Measurements from ENCODE around the gene POLD1. TPM values are rescaled to one million over a fixed set of nuclear protein-coding genes. Genes with fewer than 3 reads are reported as not detected.
"Not testable (repeated sequence)": the region's sequence is repeated elsewhere in the genome, so short reads cannot be mapped to it uniquely, and the experiment has no call there.

POLD1 gene
- total RNA-seq, 1 donor from 2014 or later: 16.0 TPM

DNA sequence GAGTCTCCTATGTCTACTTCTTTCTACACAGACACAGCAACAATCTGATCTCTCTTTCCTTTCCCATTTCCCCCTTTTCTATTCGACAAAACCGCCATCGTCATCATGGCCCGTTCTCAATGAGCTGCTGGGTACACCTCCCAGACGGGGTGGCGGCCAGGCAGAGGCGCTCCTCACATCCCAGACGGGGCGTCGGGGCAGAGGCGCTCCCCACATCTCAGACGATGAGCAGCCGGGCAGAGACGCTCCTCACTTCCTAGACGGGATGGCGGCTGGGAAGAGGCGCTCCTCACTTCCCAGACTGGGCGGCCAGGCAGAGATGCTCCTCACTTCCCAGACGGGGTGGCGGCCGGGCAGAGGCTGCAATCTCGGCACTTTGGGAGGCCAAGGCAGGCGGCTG, 6.8 kb downstream of the POLD1 start:
- not testable (repeated sequence) for DNase-seq

GRCh38 chr19:50392759-50393158, 8.6 kb downstream of the POLD1 start:
- DNase-seq: no peak

GRCh38 chr19:50393589-50393988, 9.4 kb downstream of the POLD1 start:
- no peak for DNase-seq

DNA sequence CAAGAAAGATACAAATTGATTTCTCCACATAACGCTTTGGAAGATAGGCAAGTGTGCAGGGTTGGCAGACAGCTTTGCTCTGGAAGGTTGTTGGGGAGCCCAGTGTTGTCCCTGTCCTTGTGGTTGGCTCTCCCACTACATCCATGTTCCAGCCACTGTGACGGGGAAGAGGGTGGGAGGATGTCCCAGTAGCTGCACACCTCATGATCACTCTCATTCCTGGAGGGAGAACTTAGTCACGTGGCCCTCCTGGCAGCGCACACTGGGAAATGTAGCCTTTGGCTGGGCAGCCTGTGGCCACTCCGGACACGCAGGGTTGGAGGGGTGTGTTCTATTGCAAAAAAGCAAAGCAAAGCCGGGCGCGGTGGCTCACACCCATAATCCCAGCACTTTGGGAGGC, 9.9 kb downstream of the POLD1 start:
- DNase-seq: no peak

GRCh38 chr19:50398675-50399367, 14.7 kb downstream of the POLD1 start:
- DNase-seq: no peak

GRCh38 chr19:50399368-50399745, 15.2 kb downstream of the POLD1 start:
- DNase-seq: no peak

DNA sequence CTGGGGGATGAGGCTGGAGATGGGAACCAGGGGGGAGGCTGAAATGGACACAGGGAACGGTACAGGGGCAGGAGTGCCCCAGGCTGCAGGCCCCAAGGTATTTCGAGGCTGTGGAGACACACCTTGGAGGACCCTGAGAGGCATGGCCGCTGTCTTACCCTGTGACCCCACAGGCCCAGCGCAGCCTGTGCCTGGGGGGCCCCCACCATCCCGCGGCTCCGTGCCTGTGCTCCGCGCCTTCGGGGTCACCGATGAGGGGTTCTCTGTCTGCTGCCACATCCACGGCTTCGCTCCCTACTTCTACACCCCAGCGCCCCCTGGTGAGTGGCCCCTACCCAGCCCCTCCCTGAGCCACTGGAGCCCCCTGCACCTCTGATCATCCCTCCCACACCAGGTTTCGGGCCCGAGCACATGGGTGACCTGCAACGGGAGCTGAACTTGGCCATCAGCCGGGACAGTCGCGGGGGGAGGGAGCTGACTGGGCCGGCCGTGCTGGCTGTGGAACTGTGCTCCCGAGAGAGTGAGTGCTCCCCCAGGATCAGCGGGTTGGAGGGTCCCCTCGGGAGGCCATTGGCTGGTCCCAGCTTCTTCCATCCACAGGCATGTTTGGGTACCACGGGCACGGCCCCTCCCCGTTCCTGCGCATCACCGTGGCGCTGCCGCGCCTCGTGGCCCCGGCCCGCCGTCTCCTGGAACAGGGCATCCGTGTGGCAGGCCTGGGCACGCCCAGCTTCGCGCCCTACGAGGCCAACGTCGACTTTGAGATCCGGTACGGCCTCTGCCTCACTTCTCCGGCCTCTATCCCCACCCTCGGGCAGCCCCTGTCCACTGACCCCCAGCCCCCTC, 17.7 kb downstream of the POLD1 start:
- DNase-seq: no peak

DNA sequence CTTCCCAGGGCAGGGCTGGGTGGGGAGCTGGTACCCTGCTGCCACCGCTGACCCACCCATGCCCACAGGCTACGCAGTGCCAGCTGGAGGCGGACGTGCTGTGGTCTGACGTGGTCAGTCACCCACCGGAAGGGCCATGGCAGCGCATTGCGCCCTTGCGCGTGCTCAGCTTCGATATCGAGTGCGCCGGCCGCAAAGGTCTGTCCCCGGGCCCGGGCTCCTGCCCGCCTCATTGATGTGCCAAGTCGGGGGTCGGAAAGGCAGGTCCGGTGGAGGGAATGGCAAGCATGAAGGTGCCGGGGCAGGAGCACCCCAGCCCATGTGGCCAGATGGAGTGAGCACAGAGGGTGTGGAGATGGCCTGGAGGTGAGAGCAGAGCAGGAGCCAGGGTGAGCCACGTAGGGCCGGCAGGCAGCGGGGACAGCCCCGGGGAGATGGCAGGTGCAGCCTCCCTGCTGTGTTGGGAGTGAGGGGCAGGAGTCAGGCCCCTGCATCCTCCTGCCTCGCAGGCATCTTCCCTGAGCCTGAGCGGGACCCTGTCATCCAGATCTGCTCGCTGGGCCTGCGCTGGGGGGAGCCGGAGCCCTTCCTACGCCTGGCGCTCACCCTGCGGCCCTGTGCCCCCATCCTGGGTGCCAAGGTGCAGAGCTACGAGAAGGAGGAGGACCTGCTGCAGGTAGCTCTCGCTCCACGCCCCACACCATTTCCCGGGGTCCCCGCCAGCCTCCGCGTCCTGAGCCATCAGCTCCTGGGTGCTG, 18.6 kb downstream of the POLD1 start:
- DNase-seq: no peak

- DNase-seq: no peak
These were observed 22.1 kb downstream of the POLD1 start for GRCh38 chr19:50406156-50406820.

- no peak for DNase-seq
These were observed 22.7 kb downstream of the POLD1 start for GRCh38 chr19:50406829-50407228.

DNA sequence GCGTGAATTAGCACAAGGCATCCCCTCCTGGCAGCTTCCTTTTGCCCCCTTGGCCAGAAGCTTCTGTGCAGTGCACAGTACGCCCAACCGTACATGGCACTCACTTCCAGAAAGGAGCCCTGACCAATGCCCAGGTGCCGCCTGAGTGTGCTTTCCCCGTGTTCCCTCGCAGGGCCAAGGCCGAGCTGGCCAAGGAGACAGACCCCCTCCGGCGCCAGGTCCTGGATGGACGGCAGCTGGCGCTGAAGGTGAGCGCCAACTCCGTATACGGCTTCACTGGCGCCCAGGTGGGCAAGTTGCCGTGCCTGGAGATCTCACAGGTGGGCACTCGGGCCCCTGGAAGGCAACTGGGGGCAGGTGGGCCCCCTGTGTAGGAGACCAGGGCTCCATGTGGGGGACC, 25.2 kb downstream of the POLD1 start:
- DNase-seq: no peak

GRCh38 chr19:50410109-50410508, 26.0 kb downstream of the POLD1 start:
- no peak for DNase-seq

- DNase-seq: no peak
These were observed 28.3 kb downstream of the POLD1 start for GRCh38 chr19:50412419-50412818.

DNA sequence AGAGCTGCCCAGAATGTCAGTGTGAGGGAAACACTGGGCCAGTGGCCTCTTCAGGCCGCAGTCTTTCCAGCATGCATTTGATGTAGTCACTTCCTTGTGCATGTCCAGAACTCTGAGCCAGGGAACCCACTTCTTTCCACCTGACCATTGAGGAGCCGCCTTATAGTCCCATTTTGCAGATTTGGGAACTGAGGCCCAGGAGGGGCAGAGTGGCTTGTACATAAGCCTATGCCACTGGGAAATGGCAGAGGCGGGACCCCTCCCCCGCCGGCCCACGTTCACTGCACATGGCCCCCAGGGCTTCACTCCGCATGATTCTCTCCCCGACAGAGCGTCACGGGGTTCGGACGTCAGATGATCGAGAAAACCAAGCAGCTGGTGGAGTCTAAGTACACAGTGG, 28.9 kb downstream of the POLD1 start:
- no peak for DNase-seq

- no peak for DNase-seq
These were observed 29.4 kb downstream of the POLD1 start for GRCh38 chr19:50413531-50413930.

GRCh38 chr19:50414864-50415660, 30.9 kb downstream of the POLD1 start:
- peak; percentile 76 for DNase-seq

DNA sequence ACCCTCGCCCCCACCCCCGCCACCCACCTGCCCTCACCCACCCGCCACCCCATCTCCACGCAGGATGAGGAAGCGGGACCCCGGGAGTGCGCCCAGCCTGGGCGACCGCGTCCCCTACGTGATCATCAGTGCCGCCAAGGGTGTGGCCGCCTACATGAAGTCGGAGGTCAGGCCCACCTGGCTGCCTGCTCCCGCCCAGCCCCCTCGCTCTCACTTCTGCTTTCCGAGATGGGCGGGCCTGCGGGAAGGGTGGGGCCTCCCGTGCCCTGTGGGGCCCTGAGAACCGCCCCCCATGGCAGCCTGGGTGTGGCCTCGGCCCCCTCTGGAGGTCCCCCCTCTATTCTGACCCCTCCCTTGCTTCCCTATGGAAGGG, 31.5 kb downstream of the POLD1 start:
- DNase-seq: no peak

GRCh38 chr19:50416034-50416977, 32.2 kb downstream of the POLD1 start:
- no peak for DNase-seq

DNA sequence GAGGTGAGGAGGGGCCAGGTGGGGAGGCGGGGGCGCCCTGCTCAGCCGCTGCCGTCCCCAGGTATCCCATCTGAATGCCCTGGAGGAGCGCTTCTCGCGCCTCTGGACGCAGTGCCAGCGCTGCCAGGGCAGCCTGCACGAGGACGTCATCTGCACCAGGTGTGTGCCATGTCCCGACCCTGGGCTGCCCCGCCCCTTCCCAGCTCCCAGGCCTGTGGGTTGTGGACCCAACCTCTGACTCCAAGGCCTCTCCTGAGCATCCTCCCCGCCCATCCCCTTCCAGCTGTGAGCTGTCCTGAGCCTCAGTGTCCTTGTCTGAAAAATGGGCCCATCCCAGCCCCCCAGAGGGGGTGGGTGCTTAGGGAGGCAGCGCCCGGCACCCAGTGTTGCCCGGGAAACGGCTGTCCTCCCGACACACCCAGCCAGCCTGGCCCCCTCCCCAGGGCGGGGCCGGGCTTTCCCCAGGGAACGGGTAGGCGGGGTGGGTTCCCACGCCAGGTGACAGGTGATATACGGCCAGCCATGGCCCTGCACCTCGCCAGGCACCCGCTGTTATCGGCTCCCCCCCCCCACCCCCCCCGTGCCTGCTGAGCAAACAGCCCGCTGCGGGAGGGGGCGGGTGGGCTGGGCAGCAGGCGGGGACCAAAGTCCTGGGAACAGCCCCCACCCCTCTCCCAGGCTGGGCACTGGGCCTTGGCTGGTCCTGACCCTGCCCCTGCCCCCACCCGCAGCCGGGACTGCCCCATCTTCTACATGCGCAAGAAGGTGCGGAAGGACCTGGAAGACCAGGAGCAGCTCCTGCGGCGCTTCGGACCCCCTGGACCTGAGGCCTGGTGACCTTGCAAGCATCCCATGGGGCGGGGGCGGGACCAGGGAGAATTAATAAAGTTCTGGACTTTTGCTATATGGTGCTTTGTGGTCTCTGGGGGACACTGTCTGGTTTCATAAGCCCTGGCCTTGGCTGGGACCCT, 33.2 kb downstream of the POLD1 start:
- no peak for DNase-seq

All from tongue (tissue), 2 donors.